Peyer's patch (tissue), 4 donors: ENCODE data around the gene APPBP2.

Experiments used
- CTCF ChIP-seq, 6 experiments: fragments of 450-650 bp in 4 of 6; fragments of 200-600 bp in 2 of 6; sonication (generic) in 1 of 6; IDR thresholded peaks; one replicate each; pipeline ENCODE4 v1.5.1; 2017 to 2019; ENCODE audit warnings: antibody characterized with exemption in 6 of 6, mild to moderate bottlenecking in 3 of 6, moderate library complexity in 1 of 6
- POLR2A ChIP-seq, 2 donors: fragments of 450-650 bp; IDR thresholded peaks; one replicate each; pipeline ENCODE4 v1.5.1; 2017; ENCODE audit warnings: antibody characterized with exemption in 2 of 2, mild to moderate bottlenecking in 2 of 2, moderate library complexity in 2 of 2

- TF ChIP-seq CTCF (IDR thresholded peaks at IDR 0.05) (no peak), POLR2A (IDR thresholded peaks at IDR 0.05) (no peak)
These were observed 61.7 kb downstream of the APPBP2 start for GRCh38 chr17:60464343-60464742.
